ENCODE data around the gene RRM1.
A peak's percentile ranks its signal among the peaks of the same experiment; 100 is the strongest.

Gene RRM1

DNA sequence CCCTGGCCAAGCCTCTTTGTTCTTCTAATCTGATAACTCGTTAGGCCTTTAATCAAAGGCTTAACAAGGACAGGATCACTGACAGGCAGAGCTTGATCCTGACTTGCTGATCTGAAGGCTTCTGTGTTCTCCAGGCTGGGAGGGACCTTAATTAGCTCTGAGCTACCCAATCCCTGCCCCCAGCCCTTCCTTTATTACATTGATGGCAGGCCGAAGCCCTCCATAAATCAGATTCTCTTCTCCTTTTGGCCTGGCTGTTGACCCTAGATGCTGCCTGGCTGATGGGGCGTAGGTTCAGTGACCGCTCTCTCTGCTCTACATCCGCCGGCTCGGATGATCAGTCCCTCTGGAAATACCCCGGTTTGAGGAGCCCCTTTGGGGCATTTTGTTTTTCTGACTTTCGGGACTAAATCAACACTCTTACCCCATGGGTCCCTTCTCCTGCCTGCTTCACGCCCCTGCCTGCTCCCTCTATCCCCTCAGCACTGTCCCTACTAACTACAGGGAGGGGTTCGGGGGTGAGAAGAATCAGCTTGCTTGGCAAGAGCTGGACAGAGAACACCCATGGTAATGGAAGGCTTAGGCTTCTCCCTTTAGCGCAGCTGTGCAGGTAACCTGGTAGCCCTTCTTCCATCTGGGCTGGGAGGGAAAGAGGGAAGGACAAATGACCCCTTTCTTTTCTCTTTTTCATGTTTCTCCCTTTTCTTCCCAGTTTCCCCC is 10.0 kb upstream of the RRM1 start:
- no peaks in the 10 kb centered on the region for H3K9me3 Mint-ChIP-seq
- peak overlapping the region; percentile 41 for H3K4me3 Mint-ChIP-seq
- TF ChIP-seq, protein P1, sequence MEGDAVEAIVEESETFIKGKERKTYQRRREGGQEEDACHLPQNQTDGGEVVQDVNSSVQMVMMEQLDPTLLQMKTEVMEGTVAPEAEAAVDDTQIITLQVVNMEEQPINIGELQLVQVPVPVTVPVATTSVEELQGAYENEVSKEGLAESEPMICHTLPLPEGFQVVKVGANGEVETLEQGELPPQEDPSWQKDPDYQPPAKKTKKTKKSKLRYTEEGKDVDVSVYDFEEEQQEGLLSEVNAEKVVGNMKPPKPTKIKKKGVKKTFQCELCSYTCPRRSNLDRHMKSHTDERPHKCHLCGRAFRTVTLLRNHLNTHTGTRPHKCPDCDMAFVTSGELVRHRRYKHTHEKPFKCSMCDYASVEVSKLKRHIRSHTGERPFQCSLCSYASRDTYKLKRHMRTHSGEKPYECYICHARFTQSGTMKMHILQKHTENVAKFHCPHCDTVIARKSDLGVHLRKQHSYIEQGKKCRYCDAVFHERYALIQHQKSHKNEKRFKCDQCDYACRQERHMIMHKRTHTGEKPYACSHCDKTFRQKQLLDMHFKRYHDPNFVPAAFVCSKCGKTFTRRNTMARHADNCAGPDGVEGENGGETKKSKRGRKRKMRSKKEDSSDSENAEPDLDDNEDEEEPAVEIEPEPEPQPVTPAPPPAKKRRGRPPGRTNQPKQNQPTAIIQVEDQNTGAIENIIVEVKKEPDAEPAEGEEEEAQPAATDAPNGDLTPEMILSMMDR (IDR thresholded peaks at IDR 0.05), result no peak
- peak overlapping the region; percentile 83 for H3K27ac Mint-ChIP-seq
- no peaks in the 10 kb centered on the region for H3K27me3 Mint-ChIP-seq (ENCODE audit: low read depth, poor library complexity)
- DNase-seq, result peak; percentile 56
- H3K36me3 Mint-ChIP-seq (ENCODE audit: low read depth), result peaks cover 12% of the 10 kb centered on the region
- peaks cover 64% of the 10 kb centered on the region for H3K4me1 Mint-ChIP-seq

DNA sequence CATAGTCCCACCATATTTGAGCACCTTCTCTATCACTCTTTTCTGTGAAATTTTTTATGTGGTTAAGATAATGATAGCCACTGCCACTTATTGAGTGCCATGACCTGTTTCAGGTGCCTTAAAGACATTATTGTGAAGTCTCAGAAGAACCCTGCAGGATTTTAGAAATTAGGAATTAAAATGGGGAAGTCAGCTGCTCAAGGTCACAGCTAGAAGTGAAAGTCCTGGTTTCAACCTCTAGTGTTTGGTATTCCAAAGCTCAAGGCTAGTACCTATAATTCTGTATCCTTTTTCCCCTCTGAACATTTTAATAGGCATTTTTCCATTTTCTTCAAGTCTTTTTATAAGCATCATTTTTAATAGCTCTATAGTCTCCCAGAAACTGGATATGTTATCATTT is 9.0 kb upstream of the RRM1 start:
- TF ChIP-seq, protein P1 (IDR thresholded peaks at IDR 0.05), result no peak
- Mint-ChIP-seq H3K4me3 (no peak overlapping the region), H3K9me3 (no peaks in the 10 kb centered on the region), H3K36me3 (ENCODE audit: low read depth) (peaks cover 12% of the 10 kb centered on the region), H3K27me3 (ENCODE audit: low read depth, poor library complexity) (peaks cover 2% of the 10 kb centered on the region), H3K27ac (no peak overlapping the region), H3K4me1 (peaks cover 64% of the 10 kb centered on the region)
- no peak for DNase-seq

DNA sequence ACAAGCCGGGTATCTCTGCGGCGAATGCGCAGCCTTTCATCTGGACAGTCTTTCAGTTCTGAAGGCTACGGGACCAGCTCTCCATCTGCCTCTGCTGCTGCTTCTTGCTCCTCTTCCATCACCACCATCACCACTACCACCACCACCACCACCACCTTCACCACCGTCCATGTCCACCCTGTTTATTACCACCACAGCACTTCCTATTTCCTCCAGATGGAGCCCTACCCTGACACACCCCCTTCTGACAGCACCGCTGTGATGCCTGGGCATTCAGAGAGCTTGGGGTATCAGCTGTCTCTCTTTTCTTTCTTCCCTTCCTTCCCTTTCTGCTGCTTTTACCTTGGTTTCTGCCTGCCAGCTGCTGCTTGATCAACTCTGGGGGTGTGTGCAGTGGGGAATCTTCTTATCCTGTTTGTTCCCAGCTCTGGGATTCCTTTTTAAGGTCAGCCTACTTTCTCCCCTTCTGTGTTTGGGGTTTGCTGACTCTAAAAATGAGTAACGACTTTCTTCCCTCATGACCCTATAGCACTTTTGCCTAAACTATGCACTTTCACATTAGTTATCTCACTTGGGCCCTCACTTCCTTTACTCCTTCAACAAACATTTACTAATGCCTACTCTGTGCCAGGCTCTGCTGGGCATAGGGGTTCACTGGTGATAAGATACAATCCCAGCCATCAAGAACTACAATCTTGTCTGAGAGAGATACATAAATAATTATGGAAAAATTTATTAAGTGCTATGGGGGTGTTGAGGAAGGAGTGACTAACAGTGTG is 7.8 kb upstream of the RRM1 start:
- H3K27me3 Mint-ChIP-seq (ENCODE audit: low read depth, poor library complexity), result peaks cover 4% of the 10 kb centered on the region
- no peak overlapping the region for H3K4me3 Mint-ChIP-seq
- DNase-seq, result no peak
- TF ChIP-seq, protein P1 (IDR thresholded peaks at IDR 0.05), result no peak
- H3K9me3 Mint-ChIP-seq, result no peaks in the 10 kb centered on the region
- H3K27ac Mint-ChIP-seq, result peak overlapping the region; percentile 50
- H3K4me1 Mint-ChIP-seq, result peaks cover 57% of the 10 kb centered on the region
- H3K36me3 Mint-ChIP-seq (ENCODE audit: low read depth), result peaks cover 12% of the 10 kb centered on the region

GRCh38 chr11:4087551-4087950 is 7.0 kb upstream of the RRM1 start:
- Mint-ChIP-seq H3K9me3 (no peaks in the 10 kb centered on the region), H3K27me3 (ENCODE audit: low read depth, poor library complexity) (peaks cover 4% of the 10 kb centered on the region)

DNA sequence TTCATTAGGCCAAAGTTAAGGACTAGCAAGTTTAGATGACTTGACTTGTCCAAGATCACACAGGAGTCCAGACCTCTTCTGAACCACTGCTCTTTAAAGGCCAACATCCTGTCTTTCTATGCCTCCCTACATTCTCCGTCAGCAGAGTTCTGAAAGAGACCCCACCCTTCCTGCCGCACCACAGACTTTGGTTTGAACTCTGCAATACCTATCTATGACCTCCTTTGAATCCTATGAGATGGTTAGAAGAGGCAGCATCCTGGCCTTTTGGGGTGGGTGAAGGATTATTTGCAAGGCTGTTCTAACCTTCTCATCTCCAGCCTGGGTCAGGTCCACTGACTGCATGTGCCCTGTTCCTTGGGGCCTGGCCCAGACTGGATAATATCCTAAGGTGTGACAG is 4.3 kb upstream of the RRM1 start:
- Mint-ChIP-seq H3K4me1 (peaks cover 41% of the 10 kb centered on the region), H3K27ac (no peak overlapping the region), H3K27me3 (ENCODE audit: low read depth, poor library complexity) (peaks cover 4% of the 10 kb centered on the region), H3K4me3 (no peak overlapping the region), H3K36me3 (ENCODE audit: low read depth) (peaks cover 12% of the 10 kb centered on the region), H3K9me3 (no peaks in the 10 kb centered on the region)
- no peak for DNase-seq
- TF ChIP-seq, protein P1 (IDR thresholded peaks at IDR 0.05), result no peak

More at GRCh38 chr11:4087551-4087950, 7.0 kb upstream of the RRM1 start:
- Mint-ChIP-seq H3K4me1 (peaks cover 57% of the 10 kb centered on the region), H3K4me3 (no peak overlapping the region), H3K36me3 (ENCODE audit: low read depth) (peaks cover 12% of the 10 kb centered on the region), H3K27ac (no peak overlapping the region)
- DNase-seq, result no peak
- TF ChIP-seq, protein P1 (IDR thresholded peaks at IDR 0.05), result peak; percentile 34

All from nephron progenitor cell (in vitro differentiated cells).